Neural cell (in vitro differentiated cells): ENCODE results near the gene WDR83.

Experiments used
- CTCF ChIP-seq: fragments of 450-650 bp; IDR thresholded peaks from 2 replicates; pipeline ENCODE4 v1.5.1; 2014; ENCODE audit warnings: antibody characterized with exemption, mild to moderate bottlenecking, moderate library complexity; ENCODE audit not compliant: poor library complexity, severe bottlenecking
- EP300 ChIP-seq: fragments of 450-650 bp; conservative IDR thresholded peaks from 2 replicates; pipeline ENCODE4 v1.6.1; 2014; ENCODE audit warnings: antibody characterized with exemption, mild to moderate bottlenecking, moderate library complexity; ENCODE audit not compliant: poor library complexity, severe bottlenecking

GRCh38 chr19:12720296-12720695 is 53.7 kb downstream of the WDR83 start:
- TF ChIP-seq CTCF (no peak), EP300 (no peak)
